HepG2 (cell line): Measurements from ENCODE around the gene RHOT2. TPM values are rescaled to one million over a fixed set of nuclear protein-coding genes. Genes with fewer than 3 reads are reported as not detected.
A peak's percentile ranks its signal among the peaks of the same experiment; 100 is the strongest.

Source experiments
- BORCS8-MEF2B ChIP-seq: sonication (generic); formaldehyde crosslinking; IDR thresholded peaks from 2 replicates; pipeline ENCODE4 v1.8.0; 2022; ENCODE audit warnings: mild to moderate bottlenecking, missing genetic modification reagents
- CERS6 ChIP-seq: sonication (generic); formaldehyde crosslinking; IDR thresholded peaks from 2 replicates; pipeline ENCODE4 v1.5.0; 2020; ENCODE audit warnings: missing genetic modification reagents
- KDM3A ChIP-seq: IDR thresholded peaks from 2 replicates; pipeline ENCODE4 v1.6.1; 2018; ENCODE audit warnings: low read depth, missing compliant biosample characterization
- KIAA2018 ChIP-seq: sonication (generic); formaldehyde crosslinking; IDR thresholded peaks from 2 replicates; pipeline ENCODE4 v1.5.0; 2020; ENCODE audit warnings: mild to moderate bottlenecking, missing genetic modification reagents, borderline replicate concordance
- NBN ChIP-seq: fragments of 450-650 bp; conservative IDR thresholded peaks from 2 replicates; pipeline ENCODE4 v1.6.1; 2017
- RAD21 ChIP-seq: fragments of 450-650 bp; formaldehyde crosslinking; IDR thresholded peaks from 2 replicates; pipeline ENCODE4 v1.5.0; 2020; ENCODE audit warnings: mild to moderate bottlenecking
- RERE ChIP-seq: IDR thresholded peaks from 2 replicates; pipeline ENCODE4 v1.6.1; 2016; ENCODE audit warnings: low read depth, missing genetic modification reagents, missing compliant biosample characterization
- SATB2 ChIP-seq: sonication (generic); formaldehyde crosslinking; IDR thresholded peaks from 2 replicates; pipeline ENCODE4 v1.5.0; 2020; ENCODE audit warnings: missing genetic modification reagents
- SIN3A ChIP-seq: IDR thresholded peaks from 2 replicates; pipeline ENCODE4 v1.6.1; 2011; ENCODE audit warnings: low read depth, mild to moderate bottlenecking, control low read depth, low read length, borderline replicate concordance
- THAP11 ChIP-seq: IDR thresholded peaks from 2 replicates; pipeline ENCODE4 v1.6.1; 2016; ENCODE audit warnings: missing biosample characterization, missing genetic modification reagents
- TRIM22 ChIP-seq: fragments of 450-650 bp; IDR thresholded peaks from 2 replicates; pipeline ENCODE4 v1.6.1; 2017
- ZBTB42 ChIP-seq: sonication (generic); formaldehyde crosslinking; IDR thresholded peaks from 2 replicates; pipeline ENCODE4 v1.5.0; 2020; ENCODE audit warnings: mild to moderate bottlenecking, missing genetic modification reagents
- ZNF468 ChIP-seq: sonication (generic); formaldehyde crosslinking; IDR thresholded peaks from 2 replicates; pipeline ENCODE4 v1.8.0; 2022; ENCODE audit warnings: mild to moderate bottlenecking, moderate library complexity, missing genetic modification reagents
- polyA plus RNA-seq, 8 experiments: library from polyadenylated mRNA; depleted of rRNA in 3 of 8; stranded (reverse) in 7 of 8; unstranded in 1 of 8; fragments of >200 nt; fragmentation: Illumina TruSeq in 4 of 8; extraction: Trizol in 4 of 8; gene quantifications; 2 replicates each; pipeline versions ENCODE4 v1.2.1 to v1.2.3, GENCODE V29; 2011 to 2016; ENCODE audit warnings: low read depth in 4 of 8, missing spikeins in 1 of 8, mixed read lengths in 1 of 8; ENCODE audit not compliant: insufficient read depth in 1 of 8
- total RNA-seq, 5 experiments: library from RNA; depleted of rRNA; stranded (reverse); fragments of >200 nt; fragmentation: Illumina TruSeq; extraction: Trizol; gene quantifications; 2 replicates each; pipeline ENCODE4 v1.2.3, GENCODE V29; 2016; ENCODE audit warnings: low read depth in 1 of 5

Gene RHOT2
- total and polyA plus RNA-seq, 2 of the 13 experiments (the other 11 are each of a cell fraction or from before 2014, with no cell fraction given) = 63.6 to 76.9 TPM

GRCh38 chr16:700684-701584 is 33.0 kb downstream of the RHOT2 start (continued):
- TF ChIP-seq KIAA2018 (no peak), ZBTB42 (CRISPR knock-in tag) (no peak), BORCS8-MEF2B (CRISPR knock-in tag) (peak; percentile 94), TRIM22 (no peak), SIN3A (peak; percentile 58; the same call in 1 of the 2 replicates), KDM3A (CRISPR knock-in tag) (no peak), ZNF468 (CRISPR knock-in tag) (no peak), RAD21 (no peak), SATB2 (CRISPR knock-in tag) (peak; percentile 80; the same call in 1 of the 2 replicates), RERE (CRISPR knock-in tag) (no peak), THAP11 (CRISPR knock-in tag) (peak; percentile 58; the same call in 1 of the 2 replicates), NBN (no peak), CERS6 (no peak)
